ENCODE data around the gene TMEM170A. TPM values are rescaled to one million over a fixed set of nuclear protein-coding genes. Genes with fewer than 3 reads are reported as not detected.

Gene TMEM170A
- total and polyA plus RNA-seq, 2 of the 13 experiments (the other 11 are each of a cell fraction or from before 2014, with no cell fraction given), result 35.7 to 39.7 TPM

DNA sequence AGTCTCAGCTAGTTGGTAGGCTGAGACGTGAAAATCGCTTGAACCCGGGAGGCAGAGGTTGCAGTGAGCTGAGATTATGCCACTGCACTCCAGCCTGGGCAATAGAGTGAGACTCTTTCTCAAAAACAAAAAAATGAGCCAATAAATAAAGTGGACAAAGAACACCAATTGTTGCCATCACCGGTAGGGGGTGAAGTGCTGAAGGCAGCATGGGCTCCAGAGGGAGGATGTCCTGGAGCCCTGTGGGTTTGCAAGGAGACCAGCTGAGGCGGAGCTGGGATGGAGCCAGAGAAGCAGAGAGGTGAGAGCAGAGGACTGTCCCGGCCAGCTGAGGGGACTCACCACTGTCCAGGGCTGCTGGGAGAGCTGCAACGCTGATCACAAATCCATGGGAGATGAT, 17.0 kb upstream of the TMEM170A start:
- H3K36me3 ChIP-seq (replicated peaks in 1 of 2; ENCODE audit: control insufficient read depth in 1 of 2, insufficient read depth in 2 of 2, low read length in 2 of 2), result no peaks in the 10 kb centered on the region
- no TSS peak for BruUV-seq (replicated peaks)
- TF ChIP-seq, protein P1, sequence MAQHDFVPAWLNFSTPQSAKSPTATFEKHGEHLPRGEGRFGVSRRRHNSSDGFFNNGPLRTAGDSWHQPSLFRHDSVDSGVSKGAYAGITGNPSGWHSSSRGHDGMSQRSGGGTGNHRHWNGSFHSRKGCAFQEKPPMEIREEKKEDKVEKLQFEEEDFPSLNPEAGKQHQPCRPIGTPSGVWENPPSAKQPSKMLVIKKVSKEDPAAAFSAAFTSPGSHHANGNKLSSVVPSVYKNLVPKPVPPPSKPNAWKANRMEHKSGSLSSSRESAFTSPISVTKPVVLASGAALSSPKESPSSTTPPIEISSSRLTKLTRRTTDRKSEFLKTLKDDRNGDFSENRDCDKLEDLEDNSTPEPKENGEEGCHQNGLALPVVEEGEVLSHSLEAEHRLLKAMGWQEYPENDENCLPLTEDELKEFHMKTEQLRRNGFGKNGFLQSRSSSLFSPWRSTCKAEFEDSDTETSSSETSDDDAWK (CRISPR knock-in tag; IDR thresholded peaks at IDR 0.05), result no peak
- TF ChIP-seq KDM1A (CRISPR knock-in tag; IDR thresholded peaks at IDR 0.05), result 0 out of 2 replicates have a peak, but pooled peaks have one; percentile 30
- TF ChIP-seq PCBP1 (IDR thresholded peaks at IDR 0.05; ENCODE audit: borderline replicate concordance, low read depth, low read length), result no peak
- TF ChIP-seq ZNF121 (CRISPR knock-in tag; IDR thresholded peaks at IDR 0.05), result peak; percentile 95
- peak; percentile 39 for TF ChIP-seq STAG1 (CRISPR knock-in tag; IDR thresholded peaks at IDR 0.05)
- TF ChIP-seq ZNF567 (CRISPR knock-in tag; IDR thresholded peaks at IDR 0.05; ENCODE audit: borderline replicate concordance), result no peak
- TF ChIP-seq ATAD3A (CRISPR knock-in tag; IDR thresholded peaks at IDR 0.05), result no peak
- TF ChIP-seq PLSCR1 (CRISPR knock-in tag; IDR thresholded peaks at IDR 0.05; ENCODE audit: borderline replicate concordance), result no peak
- TF ChIP-seq RARA (CRISPR knock-in tag; IDR thresholded peaks at IDR 0.05), result no peak
- no peak for TF ChIP-seq NFATC3 (CRISPR knock-in tag; IDR thresholded peaks at IDR 0.05)
- TF ChIP-seq SRY (CRISPR knock-in tag; IDR thresholded peaks at IDR 0.05), result no peak
- no peak for TF ChIP-seq ZNF569 (CRISPR knock-in tag; IDR thresholded peaks at IDR 0.05; ENCODE audit: borderline replicate concordance)
- no peak for TF ChIP-seq ZFP41 (CRISPR knock-in tag; IDR thresholded peaks at IDR 0.05; ENCODE audit: borderline replicate concordance)
- TF ChIP-seq, protein P2, sequence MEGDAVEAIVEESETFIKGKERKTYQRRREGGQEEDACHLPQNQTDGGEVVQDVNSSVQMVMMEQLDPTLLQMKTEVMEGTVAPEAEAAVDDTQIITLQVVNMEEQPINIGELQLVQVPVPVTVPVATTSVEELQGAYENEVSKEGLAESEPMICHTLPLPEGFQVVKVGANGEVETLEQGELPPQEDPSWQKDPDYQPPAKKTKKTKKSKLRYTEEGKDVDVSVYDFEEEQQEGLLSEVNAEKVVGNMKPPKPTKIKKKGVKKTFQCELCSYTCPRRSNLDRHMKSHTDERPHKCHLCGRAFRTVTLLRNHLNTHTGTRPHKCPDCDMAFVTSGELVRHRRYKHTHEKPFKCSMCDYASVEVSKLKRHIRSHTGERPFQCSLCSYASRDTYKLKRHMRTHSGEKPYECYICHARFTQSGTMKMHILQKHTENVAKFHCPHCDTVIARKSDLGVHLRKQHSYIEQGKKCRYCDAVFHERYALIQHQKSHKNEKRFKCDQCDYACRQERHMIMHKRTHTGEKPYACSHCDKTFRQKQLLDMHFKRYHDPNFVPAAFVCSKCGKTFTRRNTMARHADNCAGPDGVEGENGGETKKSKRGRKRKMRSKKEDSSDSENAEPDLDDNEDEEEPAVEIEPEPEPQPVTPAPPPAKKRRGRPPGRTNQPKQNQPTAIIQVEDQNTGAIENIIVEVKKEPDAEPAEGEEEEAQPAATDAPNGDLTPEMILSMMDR (CRISPR knock-in tag; IDR thresholded peaks at IDR 0.05), result peak; percentile 55
- H3K79me2 ChIP-seq (ENCODE audit: insufficient read depth, low read length), result no peaks in the 10 kb centered on the region
- H3K4me3 ChIP-seq (replicated peaks in 1 of 3; ENCODE audit: insufficient read depth in 1 of 3, low read depth in 2 of 3, low read length in 3 of 3), result no peak overlapping the region
- no peaks in the 10 kb centered on the region for H4K20me1 ChIP-seq (ENCODE audit: insufficient read depth, low read length)
- no peak overlapping the region for H3K4me2 ChIP-seq (ENCODE audit: low read depth, low read length)
- no peak overlapping the region for H2AFZ ChIP-seq (ENCODE audit: low read length)
- no peak overlapping the region for H3K27ac ChIP-seq (ENCODE audit: extremely low read length, insufficient read depth, low read length)
- no peaks in the 10 kb centered on the region for H3K9me3 ChIP-seq (ENCODE audit: low read length)
- ATAC-seq, result peak; percentile 58
- peaks cover 0 to 3% of the 10 kb centered on the region in 2 experiments; a peak in 2 of 5 replicates for H3K27me3 ChIP-seq (ENCODE audit: control insufficient read depth in 1 of 2, insufficient read depth in 2 of 2, low read length in 2 of 2)
- peaks cover 21% of the 10 kb centered on the region for H3K4me1 ChIP-seq (ENCODE audit: insufficient read depth, low read length)
- CTCF ChIA-PET (ENCODE audit: low intra/inter-chr PET ratio, low total read pairs), result interaction anchor here (1.3 kb wide), 1 partner anchor 36 kb away, joined by 5 read pairs; no protein-coding TSS in a partner anchor
- no peak overlapping the region for H3K9ac ChIP-seq (ENCODE audit: insufficient read depth, low read depth, low read length)
- intact Hi-C loops (cut with micrococcal nuclease; ENCODE audit: unreplicated experiment) (no loop called here), in situ Hi-C loops (cut with HindIII; ENCODE audit: extremely low pct_ligation_motif_present, low pct_unique_long_range_greater_than_20kb) (no loop called here)
- WGBS (ENCODE audit: low lambda C conversion rate), result 16% methylated on average over 6 of the region's 7 CpGs
- no peak for FAIRE-seq
- peak; percentile 44 for DNase-seq (ENCODE audit: low spot score)
- POLR2A ChIA-PET, result no interaction called here
